Measurements from ENCODE around the gene ARIH2.

The ARIH2 gene

GRCh38 chr3:48929358-48930035, 10.9 kb downstream of the ARIH2 start:
- DNase-seq: no peak

- DNase-seq: no peak
Measured at GRCh38 chr3:48930590-48930989, 11.9 kb downstream of the ARIH2 start.

GRCh38 chr3:48931944-48932580, 13.4 kb downstream of the ARIH2 start:
- no peak for DNase-seq

GRCh38 chr3:48934333-48934991, 15.8 kb downstream of the ARIH2 start:
- no peak for DNase-seq

- no peak for DNase-seq
Measured at GRCh38 chr3:48935530-48935929, 16.9 kb downstream of the ARIH2 start.

GRCh38 chr3:48938156-48938555, 19.5 kb downstream of the ARIH2 start:
- DNase-seq: no peak

GRCh38 chr3:48938689-48939088, 20.0 kb downstream of the ARIH2 start:
- DNase-seq: no peak

- no peak for DNase-seq
Measured at GRCh38 chr3:48945432-48945831, 26.8 kb downstream of the ARIH2 start.

GRCh38 chr3:48945891-48946549, 27.4 kb downstream of the ARIH2 start:
- no peak for DNase-seq

GRCh38 chr3:48949376-48949717, 30.7 kb downstream of the ARIH2 start:
- DNase-seq: no peak

GRCh38 chr3:48950051-48950450, 31.4 kb downstream of the ARIH2 start:
- no peak for DNase-seq

GRCh38 chr3:48951764-48952163, 33.1 kb downstream of the ARIH2 start:
- no peak for DNase-seq

- peak; percentile 24 to 40 for DNase-seq
Measured at GRCh38 chr3:48952510-48953118, 34.0 kb downstream of the ARIH2 start.

GRCh38 chr3:48957006-48957705, 38.5 kb downstream of the ARIH2 start:
- DNase-seq: no peak

- no peak for DNase-seq
Measured at GRCh38 chr3:48960841-48961413, 42.3 kb downstream of the ARIH2 start.

GRCh38 chr3:48962340-48962739, 43.7 kb downstream of the ARIH2 start:
- DNase-seq: no peak

- DNase-seq: no peak
Measured at GRCh38 chr3:48962939-48963338, 44.3 kb downstream of the ARIH2 start.

- no peak for DNase-seq
Measured at GRCh38 chr3:48963591-48963990, 44.9 kb downstream of the ARIH2 start.

- DNase-seq: no peak
Measured at GRCh38 chr3:48966367-48966766, 47.7 kb downstream of the ARIH2 start.

GRCh38 chr3:48966876-48967361, 48.3 kb downstream of the ARIH2 start:
- peak; percentile 31 to 44 for DNase-seq

GRCh38 chr3:48970586-48970985, 51.9 kb downstream of the ARIH2 start:
- DNase-seq: no peak
